GM12874 (cell line): ENCODE results near the gene ZNF541.

Source experiments
- TF ChIP-seq, protein P1 (sequence below): IDR thresholded peaks from 2 replicates; pipeline ENCODE4 v1.5.1; 2011; ENCODE audit warnings: low read depth, mild to moderate bottlenecking, control low read depth, low read length, moderate library complexity; ENCODE audit not compliant: insufficient read depth

Gene ZNF541

GRCh38 chr19:47613165-47614020, 40.4 kb upstream of the ZNF541 start:
- TF ChIP-seq, protein P1, sequence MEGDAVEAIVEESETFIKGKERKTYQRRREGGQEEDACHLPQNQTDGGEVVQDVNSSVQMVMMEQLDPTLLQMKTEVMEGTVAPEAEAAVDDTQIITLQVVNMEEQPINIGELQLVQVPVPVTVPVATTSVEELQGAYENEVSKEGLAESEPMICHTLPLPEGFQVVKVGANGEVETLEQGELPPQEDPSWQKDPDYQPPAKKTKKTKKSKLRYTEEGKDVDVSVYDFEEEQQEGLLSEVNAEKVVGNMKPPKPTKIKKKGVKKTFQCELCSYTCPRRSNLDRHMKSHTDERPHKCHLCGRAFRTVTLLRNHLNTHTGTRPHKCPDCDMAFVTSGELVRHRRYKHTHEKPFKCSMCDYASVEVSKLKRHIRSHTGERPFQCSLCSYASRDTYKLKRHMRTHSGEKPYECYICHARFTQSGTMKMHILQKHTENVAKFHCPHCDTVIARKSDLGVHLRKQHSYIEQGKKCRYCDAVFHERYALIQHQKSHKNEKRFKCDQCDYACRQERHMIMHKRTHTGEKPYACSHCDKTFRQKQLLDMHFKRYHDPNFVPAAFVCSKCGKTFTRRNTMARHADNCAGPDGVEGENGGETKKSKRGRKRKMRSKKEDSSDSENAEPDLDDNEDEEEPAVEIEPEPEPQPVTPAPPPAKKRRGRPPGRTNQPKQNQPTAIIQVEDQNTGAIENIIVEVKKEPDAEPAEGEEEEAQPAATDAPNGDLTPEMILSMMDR = no peak

DNA sequence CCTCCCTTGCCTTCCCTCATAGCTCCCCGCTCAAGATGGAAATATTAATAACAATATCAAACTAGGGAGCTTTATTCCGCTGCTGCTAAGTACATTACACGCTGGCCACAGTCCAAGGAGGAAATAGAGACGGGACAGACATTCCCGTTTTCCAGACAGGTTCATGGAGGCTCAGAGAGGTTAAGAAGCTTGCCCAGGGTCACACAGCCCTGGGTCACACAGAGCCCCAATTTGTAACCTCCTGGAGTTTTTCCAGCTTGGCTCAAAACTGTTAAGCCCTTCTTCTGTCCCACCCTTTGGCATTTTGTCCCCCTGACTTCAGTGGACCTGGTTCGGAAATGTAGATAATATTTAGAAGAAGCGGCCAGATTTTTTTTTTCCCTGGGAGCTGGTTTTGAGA, 38.0 kb upstream of the ZNF541 start:
- TF ChIP-seq, protein P1 = no peak

DNA sequence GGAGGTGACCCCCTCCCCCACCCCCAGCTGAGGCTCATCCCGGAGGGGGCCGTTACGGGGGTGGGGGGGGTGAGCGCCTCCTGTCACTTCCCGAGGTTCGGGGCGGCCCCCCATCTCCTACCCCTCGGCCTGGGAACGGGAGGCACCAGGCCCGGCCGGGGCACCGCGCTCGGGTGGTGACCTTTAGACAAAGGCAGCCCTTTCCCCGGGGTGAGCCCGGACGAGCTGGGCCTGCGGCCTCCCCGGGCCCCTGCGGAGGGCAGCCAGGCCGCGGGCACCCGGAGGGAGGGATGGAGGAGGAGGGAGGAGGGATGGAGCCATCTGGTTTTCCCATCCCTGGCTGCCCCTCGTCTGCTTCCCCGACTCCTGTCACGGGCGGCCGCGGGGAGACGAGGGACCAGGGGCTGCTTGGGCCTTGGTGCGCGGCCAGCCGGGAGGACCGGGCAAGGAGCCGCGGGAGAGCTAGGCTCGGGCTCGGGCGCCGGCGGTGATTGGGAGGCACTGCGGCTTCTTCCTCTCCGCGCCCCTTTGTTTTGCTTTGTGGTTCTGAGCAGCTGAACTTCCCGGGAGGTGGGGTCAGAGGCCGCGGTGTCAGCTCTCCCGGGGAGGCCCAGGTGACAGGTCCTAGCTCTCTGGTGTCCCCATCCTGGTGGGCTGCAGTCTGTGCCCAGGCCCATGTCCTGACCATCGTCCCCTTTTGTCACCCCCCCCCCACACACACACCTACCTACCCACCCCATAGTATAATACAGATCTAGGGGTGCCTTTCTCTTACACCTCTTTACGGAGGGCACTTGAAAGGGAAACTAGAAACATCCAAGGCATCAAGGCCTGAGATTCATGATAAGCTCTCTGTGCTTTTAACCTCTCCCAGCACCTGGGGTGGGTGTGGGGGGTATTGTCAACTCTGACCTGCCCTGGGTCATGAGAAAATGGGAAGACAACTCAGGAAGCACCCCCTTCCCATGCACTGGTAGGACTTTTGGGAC, 37.3 kb upstream of the ZNF541 start:
- TF ChIP-seq, protein P1 = no peak

- TF ChIP-seq, protein P1 = no peak
Measured at GRCh38 chr19:47608969-47609905, 36.3 kb upstream of the ZNF541 start, which contains the start of gene BICRA. TSS of gene BICRA (plus strand) at chr19:47609134. CDS start at chr19:47673575, 64,441 bp downstream.

DNA sequence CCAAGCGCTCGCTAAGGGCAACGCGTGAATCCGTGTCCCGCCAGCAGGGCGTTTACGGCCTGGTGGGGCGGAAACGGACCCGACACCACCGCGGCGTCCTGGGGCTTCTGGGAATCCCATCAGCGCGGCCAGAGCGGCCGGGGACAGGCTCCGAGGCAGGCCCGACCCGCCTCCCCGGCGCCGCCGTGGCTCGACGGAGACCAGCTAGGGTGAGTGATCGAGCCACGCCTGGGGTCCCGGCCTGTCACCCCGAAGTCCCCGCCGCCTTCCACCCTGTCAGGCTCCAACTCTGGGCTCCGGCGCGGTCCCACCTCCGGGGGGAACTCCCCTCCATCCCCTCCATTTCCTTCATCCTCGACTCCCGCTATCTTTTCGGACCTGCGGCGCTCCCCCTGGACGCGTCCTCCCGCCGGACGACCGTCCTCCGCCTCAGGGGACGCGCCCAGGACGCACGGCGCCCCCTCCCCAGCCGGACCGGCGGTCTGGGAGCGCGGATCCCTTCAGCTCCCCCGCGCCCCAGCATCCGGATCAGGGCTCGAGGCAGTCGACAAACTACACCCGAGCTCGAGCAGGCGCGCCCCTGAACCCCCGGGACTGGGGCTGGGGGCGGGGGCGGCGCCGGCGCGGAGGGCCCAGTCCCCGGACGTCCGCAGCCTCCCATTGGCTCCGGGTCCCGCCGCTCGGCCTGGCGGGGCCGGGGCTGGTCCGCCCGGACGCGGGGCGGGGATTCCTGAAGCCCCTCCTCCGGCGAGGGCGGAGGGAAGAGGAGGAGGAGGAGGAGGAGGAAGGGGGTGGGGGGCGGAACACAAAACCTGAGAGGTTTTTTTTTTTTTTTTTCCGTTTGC, 35.3 kb upstream of the ZNF541 start:
- TF ChIP-seq, protein P1 = peak; percentile 39

DNA sequence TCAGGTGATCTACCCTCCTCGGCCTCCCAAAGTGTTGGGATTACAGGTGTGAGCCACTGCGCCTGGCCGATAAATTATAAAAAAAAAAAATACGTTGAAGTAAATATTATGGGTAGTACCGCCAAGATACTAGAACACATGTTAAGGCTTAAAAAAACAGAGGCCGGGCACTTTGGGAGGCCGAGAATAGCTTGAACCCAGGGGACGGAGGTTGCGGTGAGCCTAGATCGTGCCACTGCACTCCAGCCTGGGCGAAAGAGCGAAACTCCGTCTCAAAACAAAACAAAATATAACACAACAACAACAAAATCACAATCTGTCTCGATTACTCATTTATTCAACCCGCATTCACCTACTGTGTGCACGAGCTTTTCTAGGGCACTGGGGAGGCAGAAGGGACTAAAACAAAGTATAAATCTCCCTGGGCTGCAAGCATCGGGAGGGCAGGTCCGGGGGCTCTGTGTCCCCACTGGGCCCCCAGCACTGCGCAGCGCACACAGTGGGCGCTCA, 34.7 kb upstream of the ZNF541 start:
- TF ChIP-seq, protein P1 = no peak
